Activated T-cell treated with anti-CD3 and anti-CD28 coated beads, Interleukin-2, amount 50 U/mL, for 24 hours (primary cell): ENCODE results near the gene KRTAP10-5.
A peak's percentile ranks its signal among the peaks of the same experiment; 100 is the strongest.

Source experiments
- DNase-seq: peaks from one replicate; pipeline ENCODE4 v3.0.0-alpha.2; 2020
- H3K27ac Mint-ChIP-seq: 2 replicates; pipeline ENCODE4 v1.8.0; 2020; ENCODE audit warnings: mild to moderate bottlenecking, mixed read lengths
- H3K27me3 Mint-ChIP-seq: 2 replicates; pipeline ENCODE4 v1.8.0; 2020; ENCODE audit warnings: mixed read lengths
- H3K36me3 Mint-ChIP-seq: 2 replicates; pipeline ENCODE4 v1.8.0; 2020; ENCODE audit warnings: low read depth, mixed read lengths
- H3K4me1 Mint-ChIP-seq: 2 replicates; pipeline ENCODE4 v1.8.0; 2020; ENCODE audit warnings: low read depth, mixed read lengths
- H3K4me3 Mint-ChIP-seq: 2 replicates; pipeline ENCODE4 v1.8.0; 2020; ENCODE audit warnings: mild to moderate bottlenecking, moderate library complexity, mixed read lengths
- H3K9me3 Mint-ChIP-seq: 2 replicates; pipeline ENCODE4 v1.8.0; 2020; ENCODE audit warnings: mixed read lengths

KRTAP10-5 gene

DNA sequence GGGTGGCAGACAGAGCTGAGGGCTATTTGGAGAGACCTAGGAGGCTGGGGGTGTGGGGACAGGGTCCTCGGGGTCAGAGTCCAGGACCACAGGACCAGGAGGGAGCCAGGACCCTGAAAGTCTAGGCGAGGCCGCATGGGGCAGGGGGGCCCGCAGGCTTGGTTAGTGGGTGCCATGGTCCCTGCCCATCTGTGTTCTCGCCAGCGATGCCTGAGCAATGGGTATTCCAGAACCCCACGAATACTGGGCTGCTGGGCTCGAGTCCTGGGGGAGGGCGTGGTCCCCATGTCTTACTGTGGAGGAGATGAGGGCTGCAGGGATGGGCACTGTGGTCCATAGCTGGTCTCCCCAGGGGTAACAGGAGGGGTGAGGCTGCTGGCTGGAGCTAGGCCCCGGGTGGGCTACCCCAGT, 9.9 kb upstream of the KRTAP10-5 start:
- H3K9me3 Mint-ChIP-seq, result no peaks in the 10 kb centered on the region
- peaks cover 14% of the 10 kb centered on the region for H3K27me3 Mint-ChIP-seq
- no peaks in the 10 kb centered on the region for H3K36me3 Mint-ChIP-seq

DNA sequence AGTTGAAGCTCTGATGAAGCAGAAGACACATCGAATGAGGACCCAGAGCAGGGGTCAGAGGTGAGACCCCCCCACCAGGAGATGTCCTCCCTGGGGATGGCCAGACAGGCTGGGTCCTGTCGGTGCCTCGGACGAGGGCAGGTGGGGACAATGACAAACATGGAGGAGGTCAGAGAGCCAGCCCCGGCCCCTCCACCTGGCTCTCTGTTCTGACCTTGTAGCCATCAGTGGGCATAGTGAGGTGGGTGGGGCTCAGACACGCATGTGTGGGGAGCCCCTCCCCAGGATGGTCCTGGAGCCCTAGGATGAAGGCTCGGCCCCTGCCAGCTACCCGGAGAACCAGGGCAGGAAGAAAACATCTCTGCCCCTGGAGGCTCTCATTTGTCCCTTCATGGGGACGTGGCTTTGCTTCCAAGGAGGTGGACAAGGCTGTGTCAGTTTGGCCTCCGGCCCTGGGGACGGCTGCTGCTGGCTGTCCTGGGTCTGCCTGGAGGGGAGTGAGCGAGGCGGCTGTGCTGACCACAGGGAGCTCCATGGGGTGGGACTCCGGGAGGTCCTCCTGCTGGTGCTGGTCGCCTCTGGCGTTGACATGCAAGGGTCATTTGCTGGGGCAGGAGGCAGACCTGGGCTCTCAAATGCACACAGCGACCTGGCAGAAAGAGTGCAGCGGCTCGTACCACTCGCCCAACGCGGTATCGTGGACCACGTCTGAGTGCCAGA, 9.3 kb upstream of the KRTAP10-5 start:
- Mint-ChIP-seq H3K27me3 (peaks cover 17% of the 10 kb centered on the region), H3K4me1 (no peaks in the 10 kb centered on the region), H3K36me3 (no peaks in the 10 kb centered on the region), H3K9me3 (no peaks in the 10 kb centered on the region), H3K27ac (no peak overlapping the region), H3K4me3 (no peak overlapping the region)
- no peak for DNase-seq

More for the DNA sequence above, 9.9 kb upstream of the KRTAP10-5 start:
- no peak for DNase-seq
- no peak overlapping the region for H3K27ac Mint-ChIP-seq
- no peaks in the 10 kb centered on the region for H3K4me1 Mint-ChIP-seq
- no peak overlapping the region for H3K4me3 Mint-ChIP-seq

DNA sequence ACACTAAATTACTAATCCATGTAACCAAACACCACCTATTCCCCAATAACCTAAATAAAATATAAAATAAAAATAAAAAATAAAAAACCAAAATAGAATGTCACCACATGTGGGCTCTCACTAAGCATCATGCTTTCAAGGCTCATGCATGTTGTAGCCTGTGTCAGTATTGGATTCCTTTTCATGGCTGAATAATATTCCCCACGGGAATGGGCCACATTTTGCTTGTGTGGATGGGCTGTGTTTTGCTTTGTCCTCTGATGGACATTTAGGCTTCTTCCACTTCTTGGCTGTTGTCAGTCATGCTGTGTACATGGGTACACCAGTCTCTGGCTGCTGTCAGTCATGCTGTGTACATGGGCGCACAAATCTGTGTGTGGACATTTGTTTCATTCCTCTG, 8.7 kb upstream of the KRTAP10-5 start:
- no peak overlapping the region for H3K4me3 Mint-ChIP-seq
- no peak for DNase-seq
- no peak overlapping the region for H3K27ac Mint-ChIP-seq
- H3K9me3 Mint-ChIP-seq, result no peaks in the 10 kb centered on the region
- peaks cover 2% of the 10 kb centered on the region for H3K4me1 Mint-ChIP-seq
- no peaks in the 10 kb centered on the region for H3K36me3 Mint-ChIP-seq
- peaks cover 17% of the 10 kb centered on the region for H3K27me3 Mint-ChIP-seq

DNA sequence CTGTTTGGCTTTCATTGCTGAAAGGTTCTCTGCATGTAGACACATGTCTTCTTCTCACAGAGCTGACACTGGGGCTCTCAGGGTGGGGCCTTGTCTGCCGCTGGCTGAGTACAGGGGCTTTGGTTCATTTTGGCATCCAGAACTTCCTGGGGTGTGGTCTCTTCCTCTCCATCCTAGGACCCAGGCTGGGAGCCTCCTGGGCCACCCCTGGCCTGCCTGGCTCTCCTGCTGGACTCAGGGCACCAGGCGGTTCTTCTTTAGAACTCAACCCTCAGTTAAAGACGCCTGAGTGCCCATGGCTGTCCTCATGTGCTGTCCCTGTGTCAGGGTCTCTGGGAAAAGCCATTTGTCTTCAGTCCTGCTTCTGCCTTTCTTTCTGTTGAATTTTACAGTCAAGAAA, 5.5 kb upstream of the KRTAP10-5 start:
- Mint-ChIP-seq H3K27ac (no peak overlapping the region), H3K27me3 (peaks cover 17% of the 10 kb centered on the region)

DNA sequence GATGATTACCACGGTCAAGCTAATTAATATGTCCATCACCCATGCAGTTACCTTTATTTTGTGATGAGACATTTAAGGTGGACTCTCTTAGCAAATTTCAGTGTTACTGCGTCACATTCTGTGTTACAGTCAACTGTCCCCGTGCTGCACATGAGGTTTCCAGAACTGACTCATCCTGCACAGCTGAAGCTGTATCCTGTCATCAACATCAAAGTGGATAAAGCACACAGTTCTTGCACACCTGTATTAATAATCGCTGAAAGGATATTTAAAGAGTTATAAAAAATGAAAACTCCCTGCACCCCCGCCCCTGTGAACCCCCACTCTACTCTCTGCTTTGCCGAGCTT, 3.4 kb upstream of the KRTAP10-5 start:
- Mint-ChIP-seq H3K36me3 (no peaks in the 10 kb centered on the region), H3K27ac (no peak overlapping the region), H3K4me3 (no peak overlapping the region), H3K4me1 (peaks cover 13% of the 10 kb centered on the region), H3K9me3 (peaks cover 10% of the 10 kb centered on the region), H3K27me3 (peaks cover 16% of the 10 kb centered on the region)
- peak; percentile 32 for DNase-seq

More for the DNA sequence above, 5.5 kb upstream of the KRTAP10-5 start:
- Mint-ChIP-seq H3K4me1 (peaks cover 10% of the 10 kb centered on the region), H3K9me3 (peaks cover 10% of the 10 kb centered on the region), H3K4me3 (no peak overlapping the region), H3K36me3 (no peaks in the 10 kb centered on the region)
- peak; percentile 13 for DNase-seq

DNA sequence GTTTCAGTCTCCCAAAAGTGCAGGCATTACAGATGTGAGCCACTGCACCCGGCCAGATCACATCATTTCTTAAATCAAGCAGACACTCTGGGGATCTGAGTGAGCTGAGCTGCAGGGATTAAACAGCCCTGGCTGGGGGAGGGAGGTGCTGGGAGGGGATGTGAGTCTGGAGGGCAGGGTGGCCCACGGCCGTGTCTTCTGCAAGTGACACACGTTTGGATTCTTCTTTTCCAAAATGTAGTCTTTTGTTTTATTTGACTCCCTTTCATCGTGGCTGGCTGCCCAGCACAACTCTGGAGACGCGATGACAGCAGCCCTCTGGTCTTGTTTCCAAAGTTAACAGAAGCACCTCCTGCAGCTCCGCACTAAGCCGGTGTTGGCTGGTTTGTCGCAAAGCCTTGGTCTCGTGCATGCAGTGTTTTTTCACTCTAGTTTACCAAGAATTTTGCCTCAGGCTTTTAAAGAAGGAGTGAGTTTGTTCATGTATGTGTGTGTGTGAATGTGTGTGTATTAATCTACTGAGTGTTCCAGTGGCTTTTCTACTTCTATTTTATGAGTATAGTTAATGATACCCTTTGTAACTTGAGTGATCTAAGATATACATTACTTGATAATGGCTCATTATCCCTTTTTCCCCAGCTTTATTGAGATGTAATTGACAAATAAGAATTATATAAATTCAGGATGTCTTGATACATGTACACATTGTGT, 2.8 kb upstream of the KRTAP10-5 start:
- Mint-ChIP-seq H3K36me3 (no peaks in the 10 kb centered on the region), H3K4me1 (peaks cover 13% of the 10 kb centered on the region), H3K4me3 (no peak overlapping the region), H3K9me3 (peaks cover 10% of the 10 kb centered on the region), H3K27me3 (peaks cover 16% of the 10 kb centered on the region), H3K27ac (no peak overlapping the region)
- DNase-seq, result no peak

DNA sequence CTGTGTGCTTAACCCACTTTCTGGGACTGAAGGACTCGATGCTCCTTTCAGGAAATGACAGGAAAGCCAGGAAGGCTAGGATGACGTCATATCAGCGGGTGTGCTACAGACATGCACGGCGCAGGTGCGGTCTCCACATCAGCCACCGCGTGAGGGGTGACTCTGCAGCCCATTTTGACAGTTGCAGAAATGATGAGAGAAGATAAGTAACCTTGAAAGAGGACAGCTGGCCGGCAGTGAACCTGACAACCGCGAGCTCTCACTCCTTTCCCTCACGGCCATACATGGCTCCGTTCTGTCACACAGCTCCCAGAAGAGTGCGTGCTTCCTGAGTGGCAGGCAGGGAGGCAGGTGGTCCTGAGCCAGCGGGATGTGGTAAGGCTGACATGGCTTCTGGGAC, 1.7 kb upstream of the KRTAP10-5 start:
- Mint-ChIP-seq H3K4me3 (no peak overlapping the region), H3K27ac (no peak overlapping the region), H3K9me3 (peaks cover 16% of the 10 kb centered on the region), H3K4me1 (peaks cover 13% of the 10 kb centered on the region), H3K36me3 (no peaks in the 10 kb centered on the region), H3K27me3 (peaks cover 16% of the 10 kb centered on the region)
- DNase-seq, result no peak

DNA sequence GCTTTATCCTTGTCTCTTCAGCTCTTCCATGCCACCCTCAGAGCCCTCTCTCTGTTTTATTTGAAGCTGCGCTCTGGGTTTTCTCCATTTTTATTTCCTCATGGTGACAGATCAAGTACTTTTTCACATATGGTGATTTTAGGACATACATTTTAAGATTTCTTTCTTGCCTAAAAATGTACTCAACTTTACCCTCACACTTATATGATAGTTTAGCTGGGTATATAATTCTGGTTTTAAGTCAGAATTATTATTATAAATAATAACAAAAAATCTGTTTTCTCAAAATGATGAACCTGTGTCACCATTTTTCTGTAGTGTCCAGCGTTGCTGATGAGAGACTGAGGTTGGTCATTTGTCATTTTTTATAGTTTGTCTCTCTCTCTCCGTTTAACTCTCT, 754 bp upstream of the KRTAP10-5 start:
- peaks cover 22% of the 10 kb centered on the region for H3K9me3 Mint-ChIP-seq
- H3K4me1 Mint-ChIP-seq, result peaks cover 13% of the 10 kb centered on the region
- no peak overlapping the region for H3K4me3 Mint-ChIP-seq
- H3K27ac Mint-ChIP-seq, result no peak overlapping the region
- DNase-seq, result no peak
- no peaks in the 10 kb centered on the region for H3K36me3 Mint-ChIP-seq
- H3K27me3 Mint-ChIP-seq, result peaks cover 10% of the 10 kb centered on the region

DNA sequence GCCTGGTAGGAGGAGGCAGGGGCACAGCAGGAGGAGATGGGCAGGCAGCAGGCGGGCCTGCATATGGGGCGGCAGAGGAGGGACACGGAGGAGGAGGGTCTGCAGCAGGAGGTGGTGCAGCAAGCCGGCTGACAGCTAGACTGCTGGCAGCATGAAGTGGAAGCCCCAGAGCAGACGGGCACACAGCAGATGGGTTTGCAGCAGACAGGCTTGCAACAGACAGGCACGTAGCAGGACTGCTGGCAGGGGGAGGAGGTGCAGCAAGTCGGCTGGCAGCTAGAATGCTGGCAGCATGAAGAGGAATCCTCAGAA, 615 bp downstream of the KRTAP10-5 start:
- Mint-ChIP-seq H3K36me3 (no peaks in the 10 kb centered on the region), H3K27me3 (peaks cover 5% of the 10 kb centered on the region), H3K9me3 (peaks cover 22% of the 10 kb centered on the region), H3K4me3 (no peak overlapping the region), H3K4me1 (peaks cover 15% of the 10 kb centered on the region), H3K27ac (no peak overlapping the region)
- no peak for DNase-seq

DNA sequence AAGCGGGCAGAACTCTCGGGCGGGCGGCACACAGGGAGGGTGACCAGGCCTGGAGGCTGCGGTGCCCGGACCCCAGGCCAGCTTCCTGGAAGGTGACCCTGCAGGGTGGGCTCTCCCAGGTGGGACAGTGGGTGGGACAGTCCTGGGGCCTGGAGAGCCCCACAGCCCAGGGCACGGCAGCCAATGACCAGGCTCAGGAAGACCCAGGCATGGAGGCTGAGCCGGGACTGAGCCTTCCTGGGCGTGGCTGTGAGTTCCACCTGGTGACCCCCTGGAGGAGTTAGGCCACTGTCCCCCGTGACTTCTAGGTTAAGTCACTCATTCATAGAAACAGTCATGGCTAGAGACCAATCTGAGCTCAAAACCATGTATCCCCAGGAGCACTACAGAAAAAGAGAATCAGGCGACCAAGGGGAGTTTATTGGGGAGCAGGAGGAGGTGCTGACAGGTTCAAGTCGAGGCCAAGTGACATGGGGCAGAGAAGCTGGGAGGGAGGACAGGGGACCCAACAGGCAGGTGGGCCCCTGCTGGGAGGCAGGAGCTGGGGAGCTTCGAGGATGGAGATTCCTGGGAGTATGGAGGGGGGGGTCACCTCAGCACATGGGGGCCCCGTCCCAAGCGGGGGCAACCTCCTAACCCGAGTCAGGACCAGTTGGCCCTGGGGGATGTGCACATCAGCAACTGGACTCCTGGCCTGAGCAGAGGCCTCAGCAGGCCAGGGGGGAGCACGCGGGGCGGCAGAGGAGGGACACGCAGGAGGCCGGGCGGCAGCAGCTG, 1.2 kb downstream of the KRTAP10-5 start:
- H3K36me3 Mint-ChIP-seq, result no peaks in the 10 kb centered on the region
- H3K9me3 Mint-ChIP-seq, result peaks cover 22% of the 10 kb centered on the region
- H3K27me3 Mint-ChIP-seq, result peaks cover 9% of the 10 kb centered on the region
- DNase-seq, result peak; percentile 14
- H3K27ac Mint-ChIP-seq, result no peak overlapping the region
- H3K4me1 Mint-ChIP-seq, result peaks cover 19% of the 10 kb centered on the region
- H3K4me3 Mint-ChIP-seq, result no peak overlapping the region

DNA sequence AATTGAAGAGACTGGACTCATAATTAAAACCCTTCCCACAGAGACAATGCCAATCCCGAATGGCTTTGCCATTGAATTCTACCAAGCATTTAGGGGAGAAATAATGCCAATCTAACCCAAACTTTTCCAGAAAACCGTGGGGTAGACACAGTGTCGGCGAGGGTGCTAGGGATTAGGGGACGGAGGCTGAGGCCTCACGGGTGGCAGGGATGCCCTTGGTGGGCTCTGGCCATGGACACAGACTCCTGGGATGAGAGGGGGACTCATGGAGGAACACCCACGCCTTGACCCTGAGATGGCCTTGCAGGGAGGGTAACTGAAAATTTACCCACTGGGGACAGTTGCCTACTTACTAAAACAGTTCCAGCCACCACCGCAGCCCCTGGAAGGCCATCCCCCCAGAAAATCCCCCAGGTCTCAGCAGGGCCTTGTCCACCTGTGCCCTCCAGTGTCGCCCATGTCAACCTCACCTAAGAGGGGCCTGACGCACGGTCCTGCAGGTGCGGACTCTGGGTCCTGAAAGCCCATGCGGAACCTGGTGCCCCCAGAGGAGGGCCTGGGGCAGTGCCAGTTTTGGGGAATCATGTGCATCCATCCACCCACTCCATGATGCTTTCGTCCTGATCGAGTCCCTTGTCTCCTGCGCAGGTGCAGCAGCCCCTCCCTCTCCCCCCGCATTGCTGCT, 1.9 kb downstream of the KRTAP10-5 start:
- Mint-ChIP-seq H3K4me1 (peaks cover 12% of the 10 kb centered on the region), H3K27ac (no peak overlapping the region), H3K9me3 (peaks cover 22% of the 10 kb centered on the region), H3K36me3 (no peaks in the 10 kb centered on the region), H3K27me3 (peaks cover 9% of the 10 kb centered on the region), H3K4me3 (no peak overlapping the region)
- peak; percentile 5 for DNase-seq

DNA sequence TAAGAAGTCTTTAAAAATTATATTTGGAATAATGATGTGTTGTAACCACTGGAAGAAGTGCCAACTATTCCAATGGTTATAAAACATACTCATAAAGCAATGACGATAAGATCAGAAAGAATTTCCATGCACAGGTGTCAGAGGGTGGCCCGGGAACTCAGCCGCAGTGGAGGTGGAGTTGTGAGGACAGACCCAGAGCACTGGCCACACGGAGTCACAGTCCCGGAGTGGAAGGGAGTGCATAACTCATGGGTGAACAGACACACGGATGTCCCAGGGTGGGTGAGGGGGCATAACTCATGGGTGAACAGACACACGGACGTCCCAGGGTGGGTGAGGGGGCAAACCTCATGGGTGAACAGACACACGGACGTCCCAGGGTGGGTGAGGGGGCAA, 4.4 kb downstream of the KRTAP10-5 start:
- Mint-ChIP-seq H3K27me3 (peaks cover 12% of the 10 kb centered on the region), H3K4me3 (no peak overlapping the region), H3K4me1 (peaks cover 9% of the 10 kb centered on the region), H3K36me3 (no peaks in the 10 kb centered on the region), H3K9me3 (peaks cover 12% of the 10 kb centered on the region), H3K27ac (no peak overlapping the region)
- DNase-seq, result peak; percentile 5

DNA sequence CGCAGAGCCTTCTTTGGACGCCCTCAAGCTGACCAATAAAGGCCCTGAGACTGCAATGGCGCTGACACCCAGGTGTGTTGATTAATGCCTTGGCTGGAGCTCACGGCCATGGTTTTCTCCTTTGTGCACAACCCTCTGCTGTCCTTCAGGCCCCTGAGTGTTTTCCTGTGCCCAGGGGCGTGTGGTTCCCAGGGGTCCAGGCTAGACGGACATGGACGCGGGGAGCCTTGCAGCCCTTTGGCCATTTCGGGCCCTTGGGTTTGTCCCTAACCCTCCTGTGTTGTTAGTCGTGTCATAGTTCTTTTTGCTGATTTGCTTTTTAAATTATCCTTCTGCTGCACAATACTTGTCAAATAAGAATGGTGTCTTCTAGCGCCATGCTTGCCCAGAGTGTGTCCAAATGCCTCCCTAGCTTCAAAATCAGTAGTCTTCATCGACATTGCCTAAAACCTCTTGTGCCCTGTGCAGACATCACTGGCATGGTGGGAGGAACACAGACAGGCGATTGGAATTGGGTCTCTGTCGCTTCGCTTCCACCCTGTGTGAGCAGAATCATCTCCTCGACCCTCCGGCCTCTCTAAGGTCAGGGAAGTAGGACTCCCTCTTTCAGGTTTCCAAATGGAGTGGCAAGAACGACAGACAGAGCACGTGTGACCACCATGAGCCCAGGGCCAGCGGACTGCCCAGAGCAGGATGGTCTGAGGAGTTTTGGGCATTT, 4.9 kb downstream of the KRTAP10-5 start:
- peak; percentile 22 for DNase-seq
- Mint-ChIP-seq H3K4me1 (peaks cover 9% of the 10 kb centered on the region), H3K36me3 (no peaks in the 10 kb centered on the region), H3K27me3 (peaks cover 12% of the 10 kb centered on the region), H3K9me3 (peaks cover 11% of the 10 kb centered on the region), H3K4me3 (no peak overlapping the region), H3K27ac (no peak overlapping the region)
